Ishikawa (cell line): ENCODE results near the gene ANKRD31.

Experiments
- CEBPB ChIP-seq: IDR thresholded peaks from 2 replicates; pipeline ENCODE4 v1.6.1; 2012
- CREB1 ChIP-seq: IDR thresholded peaks from 2 replicates; pipeline ENCODE4 v1.6.1; 2012; ENCODE audit warnings: low read depth
- EGR1 ChIP-seq: IDR thresholded peaks from 2 replicates; pipeline ENCODE4 v1.6.1; 2012
- EP300 ChIP-seq: IDR thresholded peaks from 2 replicates; pipeline ENCODE4 v1.6.1; 2012; ENCODE audit warnings: borderline replicate concordance
- FOXM1 ChIP-seq: IDR thresholded peaks from 2 replicates; pipeline ENCODE4 v1.6.1; 2012; ENCODE audit warnings: low read depth, borderline replicate concordance
- NFIC ChIP-seq: IDR thresholded peaks from 2 replicates; pipeline ENCODE4 v1.6.1; 2012
- RAD21 ChIP-seq: IDR thresholded peaks from 2 replicates; pipeline ENCODE4 v1.6.1; 2012; ENCODE audit warnings: low read depth
- TAF1 ChIP-seq: IDR thresholded peaks from 2 replicates; pipeline ENCODE4 v1.6.1; 2012; ENCODE audit warnings: low read depth, mild to moderate bottlenecking
- TCF12 ChIP-seq: IDR thresholded peaks from 2 replicates; pipeline ENCODE4 v1.6.1; 2012; ENCODE audit warnings: low read depth
- TEAD4 ChIP-seq: IDR thresholded peaks from 2 replicates; pipeline ENCODE4 v1.6.1; 2012
- YY1 ChIP-seq: IDR thresholded peaks from 2 replicates; pipeline ENCODE4 v1.6.1; 2012; ENCODE audit warnings: low read depth
- ZBTB7A ChIP-seq: IDR thresholded peaks from 2 replicates; pipeline ENCODE4 v1.6.1; 2012; ENCODE audit warnings: low read depth
- TF ChIP-seq, protein P1 (sequence below): IDR thresholded peaks from 2 replicates; pipeline ENCODE4 v1.6.1; 2012
- TF ChIP-seq, protein P2 (sequence below): IDR thresholded peaks from 2 replicates; pipeline ENCODE4 v1.6.1; 2012; ENCODE audit warnings: low read depth, mild to moderate bottlenecking
- TF ChIP-seq, protein P3 (sequence below): IDR thresholded peaks from 2 replicates; pipeline ENCODE4 v1.6.1; 2012

The ANKRD31 gene

DNA sequence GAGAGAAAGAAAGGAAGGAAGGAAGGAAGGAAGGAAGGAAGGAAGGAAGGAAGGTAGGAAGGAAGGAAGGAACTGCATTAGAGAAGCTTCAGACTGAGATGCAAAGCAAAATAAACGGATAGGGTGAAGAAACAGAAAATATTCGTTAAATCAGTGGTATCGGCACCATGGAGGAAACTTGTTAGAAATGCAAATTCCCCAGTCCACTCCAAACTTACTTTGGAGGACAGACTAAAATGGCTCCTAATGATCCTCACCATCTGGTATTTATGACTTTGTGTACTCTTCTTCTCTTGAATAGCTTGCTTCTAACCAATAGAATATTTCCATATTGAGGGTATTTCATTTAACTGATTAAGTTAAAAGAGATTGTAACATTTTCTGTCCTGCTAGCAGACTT, 96.4 kb downstream of the ANKRD31 start:
- TF ChIP-seq, protein P1, sequence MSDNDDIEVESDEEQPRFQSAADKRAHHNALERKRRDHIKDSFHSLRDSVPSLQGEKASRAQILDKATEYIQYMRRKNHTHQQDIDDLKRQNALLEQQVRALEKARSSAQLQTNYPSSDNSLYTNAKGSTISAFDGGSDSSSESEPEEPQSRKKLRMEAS = no peak
- TF ChIP-seq EP300 = no peak

- TF ChIP-seq EP300 (no peak), TCF12 (no peak), FOXM1 (no peak)
These were observed 98.0 kb downstream of the ANKRD31 start for GRCh38 chr5:75138689-75139088.

GRCh38 chr5:75130818-75131349, 105.8 kb downstream of the ANKRD31 start:
- TF ChIP-seq, protein P1 = no peak
- TF ChIP-seq YY1 (no peak), TAF1 (no peak), EGR1 (no peak), NFIC (no peak), ZBTB7A (no peak), CEBPB (no peak), FOXM1 (no peak), RAD21 (no peak), EP300 (no peak), CREB1 (no peak), TCF12 (no peak), TEAD4 (no peak)
- TF ChIP-seq, protein P2, sequence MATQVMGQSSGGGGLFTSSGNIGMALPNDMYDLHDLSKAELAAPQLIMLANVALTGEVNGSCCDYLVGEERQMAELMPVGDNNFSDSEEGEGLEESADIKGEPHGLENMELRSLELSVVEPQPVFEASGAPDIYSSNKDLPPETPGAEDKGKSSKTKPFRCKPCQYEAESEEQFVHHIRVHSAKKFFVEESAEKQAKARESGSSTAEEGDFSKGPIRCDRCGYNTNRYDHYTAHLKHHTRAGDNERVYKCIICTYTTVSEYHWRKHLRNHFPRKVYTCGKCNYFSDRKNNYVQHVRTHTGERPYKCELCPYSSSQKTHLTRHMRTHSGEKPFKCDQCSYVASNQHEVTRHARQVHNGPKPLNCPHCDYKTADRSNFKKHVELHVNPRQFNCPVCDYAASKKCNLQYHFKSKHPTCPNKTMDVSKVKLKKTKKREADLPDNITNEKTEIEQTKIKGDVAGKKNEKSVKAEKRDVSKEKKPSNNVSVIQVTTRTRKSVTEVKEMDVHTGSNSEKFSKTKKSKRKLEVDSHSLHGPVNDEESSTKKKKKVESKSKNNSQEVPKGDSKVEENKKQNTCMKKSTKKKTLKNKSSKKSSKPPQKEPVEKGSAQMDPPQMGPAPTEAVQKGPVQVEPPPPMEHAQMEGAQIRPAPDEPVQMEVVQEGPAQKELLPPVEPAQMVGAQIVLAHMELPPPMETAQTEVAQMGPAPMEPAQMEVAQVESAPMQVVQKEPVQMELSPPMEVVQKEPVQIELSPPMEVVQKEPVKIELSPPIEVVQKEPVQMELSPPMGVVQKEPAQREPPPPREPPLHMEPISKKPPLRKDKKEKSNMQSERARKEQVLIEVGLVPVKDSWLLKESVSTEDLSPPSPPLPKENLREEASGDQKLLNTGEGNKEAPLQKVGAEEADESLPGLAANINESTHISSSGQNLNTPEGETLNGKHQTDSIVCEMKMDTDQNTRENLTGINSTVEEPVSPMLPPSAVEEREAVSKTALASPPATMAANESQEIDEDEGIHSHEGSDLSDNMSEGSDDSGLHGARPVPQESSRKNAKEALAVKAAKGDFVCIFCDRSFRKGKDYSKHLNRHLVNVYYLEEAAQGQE = no peak
- TF ChIP-seq, protein P3, sequence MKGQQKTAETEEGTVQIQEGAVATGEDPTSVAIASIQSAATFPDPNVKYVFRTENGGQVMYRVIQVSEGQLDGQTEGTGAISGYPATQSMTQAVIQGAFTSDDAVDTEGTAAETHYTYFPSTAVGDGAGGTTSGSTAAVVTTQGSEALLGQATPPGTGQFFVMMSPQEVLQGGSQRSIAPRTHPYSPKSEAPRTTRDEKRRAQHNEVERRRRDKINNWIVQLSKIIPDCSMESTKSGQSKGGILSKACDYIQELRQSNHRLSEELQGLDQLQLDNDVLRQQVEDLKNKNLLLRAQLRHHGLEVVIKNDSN = no peak

DNA sequence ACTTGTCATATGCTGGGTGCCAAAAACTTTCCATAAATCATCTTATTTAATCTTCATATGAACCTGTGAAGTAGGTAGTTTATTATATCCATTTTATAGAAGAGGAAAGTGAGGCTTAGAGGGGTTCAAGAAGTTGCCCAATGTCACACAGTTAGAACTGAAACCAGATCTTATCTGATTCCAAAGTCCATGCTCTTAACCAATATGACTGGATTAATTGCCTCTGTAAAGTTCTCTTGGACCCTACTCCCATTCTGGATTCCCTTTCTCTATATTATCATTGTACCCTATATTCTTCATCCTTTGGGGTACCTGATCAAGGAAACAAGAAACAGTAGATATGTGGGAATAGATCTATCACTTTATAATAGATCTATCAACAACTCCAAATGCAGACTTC, 119.8 kb downstream of the ANKRD31 start:
- TF ChIP-seq CREB1 (no peak), TAF1 (no peak), FOXM1 (no peak), EP300 (no peak)

DNA sequence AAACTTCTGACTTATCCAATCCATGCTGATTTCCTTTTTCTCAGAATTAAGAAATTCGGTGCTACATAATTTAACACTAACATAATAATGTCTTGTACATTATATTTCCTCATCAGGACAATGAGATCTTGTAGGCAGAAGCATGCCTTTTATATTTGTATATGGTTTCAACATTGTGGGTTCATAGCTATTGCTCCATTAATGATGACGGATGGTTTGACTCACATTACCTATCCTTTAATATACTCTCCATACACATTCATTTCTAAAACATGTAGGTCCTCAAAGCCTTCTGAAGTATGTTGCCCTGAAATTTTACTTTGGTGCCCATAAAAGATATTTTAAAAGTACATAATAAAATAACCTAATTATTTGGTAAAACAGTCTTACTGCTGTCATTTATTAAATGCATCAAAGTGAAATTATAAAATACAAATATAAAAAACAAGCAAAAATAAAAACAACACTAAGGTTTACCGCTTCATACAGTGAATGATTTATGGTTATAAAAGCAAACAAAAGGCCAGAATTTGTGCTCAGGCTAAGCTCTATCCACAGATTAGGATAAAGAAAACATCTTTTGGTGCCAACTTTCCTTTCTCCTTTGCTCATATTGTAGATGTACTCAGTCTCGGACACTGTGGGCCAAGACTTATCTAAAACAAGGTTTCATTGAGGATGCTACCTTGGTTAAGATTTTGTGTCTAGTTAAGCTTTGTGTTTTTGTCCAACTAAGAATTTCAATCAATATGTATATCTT, 123.1 kb downstream of the ANKRD31 start:
- TF ChIP-seq TEAD4 (no peak), EP300 (no peak), RAD21 (no peak), CEBPB (no peak), FOXM1 (no peak)
- TF ChIP-seq, protein P1 = no peak
- TF ChIP-seq, protein P3 = no peak

GRCh38 chr5:75108931-75109596, 127.6 kb downstream of the ANKRD31 start:
- TF ChIP-seq TAF1 = no peak
- no peak for TF ChIP-seq EGR1
- TF ChIP-seq RAD21 = no peak
- no peak for TF ChIP-seq CEBPB

DNA sequence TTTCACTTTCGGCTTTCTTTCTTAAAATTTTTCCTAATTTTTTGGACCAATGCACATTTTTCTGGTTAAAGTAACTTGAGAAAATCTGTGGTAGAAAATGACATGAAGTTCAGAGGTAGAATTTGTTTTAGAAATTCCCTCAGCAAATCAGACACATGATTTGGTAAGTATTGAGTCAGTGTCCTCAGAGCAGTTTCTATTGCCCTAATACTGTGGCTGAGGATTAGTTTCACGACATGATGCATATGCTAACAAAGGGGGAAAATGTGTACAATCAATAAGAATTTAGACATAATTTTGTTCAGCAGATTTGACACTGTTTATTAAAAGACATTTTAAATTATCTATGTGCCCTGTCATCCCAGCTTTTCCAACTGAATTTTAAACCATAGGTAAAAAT, 128.2 kb downstream of the ANKRD31 start:
- TF ChIP-seq ZBTB7A = no peak
- TF ChIP-seq, protein P1 = no peak
- no peak for TF ChIP-seq CREB1
- no peak for TF ChIP-seq YY1
- no peak for TF ChIP-seq CEBPB
- TF ChIP-seq, protein P2 = no peak
- no peak for TF ChIP-seq FOXM1
- no peak for TF ChIP-seq NFIC
- TF ChIP-seq TAF1 = no peak
